GM12892 (cell line): ENCODE results near the gene PNO1.
A peak's percentile ranks its signal among the peaks of the same experiment; 100 is the strongest.

Source experiments
- DNase-seq: peaks from one replicate; pipeline ENCODE4 v3.0.0; 2011; ENCODE audit not compliant: insufficient read length
- FAIRE-seq: peaks from 2 replicates; lab custom pipeline; 2011; peaks lifted over from hg19 to GRCh38; lab: Jason Lieb, UNC
- POLR2A ChIP-seq: IDR thresholded peaks from 2 replicates; pipeline ENCODE4 v1.6.1; 2011; ENCODE audit warnings: low read depth, low read length, control low read depth
- POLR2AphosphoS5 ChIP-seq: IDR thresholded peaks from 2 replicates; pipeline ENCODE4 v1.6.1; 2011; ENCODE audit warnings: low read depth, low read length, control low read depth
- TAF1 ChIP-seq: IDR thresholded peaks from 2 replicates; pipeline ENCODE4 v1.6.1; 2011; ENCODE audit warnings: low read depth, mild to moderate bottlenecking, control low read depth, low read length, borderline replicate concordance

Gene PNO1

DNA sequence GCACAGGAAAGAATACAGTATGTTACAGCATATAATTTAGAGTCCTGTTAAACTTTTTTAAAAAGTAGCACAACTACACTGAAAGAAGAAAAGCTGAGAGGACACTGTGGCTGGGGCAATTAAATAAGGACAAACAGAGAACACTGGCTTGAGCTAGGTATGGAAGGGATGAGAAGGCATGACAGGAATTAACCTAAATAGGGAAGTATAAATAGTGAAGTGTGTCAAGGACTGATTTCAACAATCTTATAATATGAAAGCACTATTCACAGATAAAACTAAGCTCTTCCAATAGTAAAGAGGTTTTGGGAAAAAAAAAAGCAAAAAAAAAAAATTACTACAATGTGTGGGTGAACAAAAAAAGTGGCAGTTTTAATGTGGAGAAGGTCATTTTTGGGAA lies 49.1 kb downstream of the PNO1 start:
- FAIRE-seq (no peak), DNase-seq (no peak)
- TF ChIP-seq TAF1 (no peak), POLR2A (no peak), POLR2AphosphoS5 (no peak)

DNA sequence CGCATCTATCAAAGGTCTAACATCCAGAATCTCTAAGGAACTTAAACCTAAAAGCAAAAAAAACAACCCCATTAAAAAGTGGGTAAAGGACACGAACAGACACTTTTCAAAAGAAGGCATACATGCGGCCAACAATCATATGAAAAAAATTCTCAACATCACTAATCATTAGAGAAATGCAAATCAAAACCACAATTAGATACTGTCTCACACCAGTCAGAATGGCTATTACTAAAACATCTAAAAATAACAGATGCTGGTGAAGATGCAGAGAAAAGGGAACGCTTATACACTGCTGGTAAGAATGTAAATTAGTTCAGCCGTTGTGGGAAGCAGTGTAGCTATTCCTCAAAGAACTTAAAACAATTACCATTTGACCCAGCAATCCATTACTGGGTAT lies 56.7 kb downstream of the PNO1 start:
- no peak for TF ChIP-seq TAF1
- TF ChIP-seq POLR2A = no peak
- TF ChIP-seq POLR2AphosphoS5 = no peak
- FAIRE-seq = peak; percentile 83
- DNase-seq = no peak

DNA sequence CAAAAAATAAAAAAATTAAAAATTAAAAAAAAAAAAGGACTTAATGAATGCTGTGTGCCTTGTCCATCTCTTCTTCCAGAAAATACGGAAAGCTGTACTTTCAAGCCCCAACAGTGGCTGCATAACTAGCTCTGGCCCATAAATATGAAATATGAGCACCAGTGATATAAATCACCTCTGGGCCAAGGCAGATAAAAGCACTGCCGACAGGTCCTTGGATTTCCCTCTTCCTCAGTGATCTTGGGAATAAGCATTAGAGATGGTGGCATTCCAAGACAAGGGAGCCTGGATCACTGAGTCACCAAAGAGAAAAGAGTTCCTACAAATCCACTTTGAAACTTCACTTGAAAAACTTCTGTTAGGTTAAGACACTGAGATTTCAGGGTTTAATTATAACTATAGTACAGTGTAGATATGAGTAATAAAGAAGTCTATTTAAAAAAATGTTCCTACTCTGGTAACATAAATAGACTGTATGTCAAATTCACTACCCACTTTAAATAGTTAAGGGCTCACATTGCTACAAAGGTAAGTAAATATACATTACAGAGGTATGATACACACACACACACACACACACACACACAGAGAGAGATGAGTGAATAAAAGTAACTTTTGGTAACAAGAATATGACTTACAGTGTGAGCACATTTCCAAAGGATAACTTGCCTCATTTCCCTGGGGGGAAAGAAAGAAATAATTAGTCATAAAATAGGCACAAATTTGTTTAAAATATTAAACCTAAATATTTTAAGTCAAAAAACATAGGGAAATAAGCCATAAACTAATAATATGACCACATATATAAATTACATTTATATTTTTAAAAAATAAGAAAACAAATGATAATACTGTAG lies 59.0 kb downstream of the PNO1 start:
- TF ChIP-seq TAF1 (no peak), POLR2AphosphoS5 (no peak)
- FAIRE-seq (no peak), DNase-seq (no peak)

DNA sequence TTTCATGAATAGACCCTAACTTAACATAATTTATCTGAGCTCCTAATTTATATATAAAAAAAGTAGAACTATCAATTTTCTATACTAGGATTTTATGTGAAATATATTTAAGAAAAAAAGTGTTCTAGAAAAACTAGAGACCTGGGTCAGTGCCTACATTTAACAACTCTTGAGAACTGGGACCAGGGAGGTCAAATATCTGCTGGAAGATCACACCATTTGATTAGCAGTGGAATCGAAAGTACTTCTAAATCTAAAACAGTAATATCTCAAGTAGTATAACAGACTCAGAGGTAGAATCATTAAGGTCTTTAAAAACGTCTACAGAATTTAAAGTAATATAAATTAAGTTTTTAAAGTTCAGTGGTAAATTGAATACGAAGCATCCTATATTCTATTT lies 60.0 kb downstream of the PNO1 start:
- TF ChIP-seq TAF1 = no peak
- no peak for TF ChIP-seq POLR2A
- no peak for FAIRE-seq
- DNase-seq = no peak

DNA sequence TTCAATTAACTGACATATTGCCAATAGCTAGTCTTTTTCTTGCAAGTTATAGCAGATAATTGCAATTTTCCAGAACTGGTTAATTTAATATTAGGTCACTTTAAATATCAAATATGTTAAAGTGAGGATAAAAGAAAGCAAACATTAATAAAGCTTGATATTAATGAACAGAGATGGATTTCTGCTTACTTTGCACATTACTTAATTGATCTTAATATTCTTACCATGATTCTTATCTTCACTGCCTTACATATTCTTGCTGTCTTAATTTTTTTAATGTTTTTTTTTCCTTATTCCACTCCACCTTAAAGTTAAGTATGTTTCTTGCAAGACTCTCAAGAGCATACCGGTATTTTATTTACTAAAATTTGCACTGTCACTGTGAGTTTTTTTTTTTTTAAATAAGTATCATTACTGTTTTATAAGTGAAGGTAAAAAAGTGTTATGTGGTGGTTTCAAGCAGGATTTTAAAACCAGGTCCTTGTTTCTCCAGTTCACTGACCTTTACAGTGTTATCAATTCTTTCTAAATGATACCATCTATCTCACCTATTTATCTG lies 60.7 kb downstream of the PNO1 start:
- FAIRE-seq = no peak
- TF ChIP-seq POLR2A = no peak
- no peak for TF ChIP-seq TAF1
- no peak for TF ChIP-seq POLR2AphosphoS5
- no peak for DNase-seq

DNA sequence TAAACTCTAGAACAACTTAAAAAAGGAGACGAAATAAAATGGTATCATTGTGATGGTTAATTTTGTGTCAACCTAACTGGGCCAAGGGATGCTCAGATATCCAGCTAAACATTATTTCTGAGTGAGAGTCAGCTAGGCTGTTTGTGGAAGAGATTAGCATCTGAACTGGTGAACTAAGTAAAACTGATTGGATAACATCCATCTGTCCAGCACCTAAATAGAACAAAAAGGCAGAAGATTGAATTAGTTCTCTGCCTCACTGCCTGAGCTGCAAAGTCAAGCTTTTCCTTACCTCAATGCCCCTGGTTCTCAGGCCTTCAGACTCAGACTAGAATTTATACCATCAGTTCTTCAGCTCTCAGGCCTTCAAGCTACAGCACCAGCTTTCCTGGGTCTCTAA lies 64.6 kb downstream of the PNO1 start:
- TF ChIP-seq POLR2AphosphoS5 (no peak), POLR2A (no peak), TAF1 (no peak)
- DNase-seq = no peak
- FAIRE-seq = peak; percentile 80

DNA sequence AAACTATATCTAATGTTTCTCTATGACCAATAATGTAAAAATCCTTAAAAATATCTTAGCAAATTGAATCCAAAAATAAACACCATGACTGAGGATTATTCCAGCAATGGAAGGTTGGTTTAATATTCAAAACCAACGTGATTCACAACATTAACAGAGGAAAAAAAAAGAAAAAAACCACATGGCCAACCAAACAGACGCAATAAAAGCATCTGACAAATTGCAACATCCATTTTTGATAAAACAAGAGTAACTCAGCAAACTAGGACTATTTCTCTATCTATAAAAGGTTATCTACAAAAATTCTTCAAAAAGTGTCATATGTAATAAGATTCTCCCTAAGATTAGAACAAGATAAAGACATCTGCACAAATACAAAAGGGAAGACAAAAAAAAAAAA lies 65.7 kb downstream of the PNO1 start:
- FAIRE-seq (no peak), DNase-seq (no peak)
- no peak for TF ChIP-seq TAF1

DNA sequence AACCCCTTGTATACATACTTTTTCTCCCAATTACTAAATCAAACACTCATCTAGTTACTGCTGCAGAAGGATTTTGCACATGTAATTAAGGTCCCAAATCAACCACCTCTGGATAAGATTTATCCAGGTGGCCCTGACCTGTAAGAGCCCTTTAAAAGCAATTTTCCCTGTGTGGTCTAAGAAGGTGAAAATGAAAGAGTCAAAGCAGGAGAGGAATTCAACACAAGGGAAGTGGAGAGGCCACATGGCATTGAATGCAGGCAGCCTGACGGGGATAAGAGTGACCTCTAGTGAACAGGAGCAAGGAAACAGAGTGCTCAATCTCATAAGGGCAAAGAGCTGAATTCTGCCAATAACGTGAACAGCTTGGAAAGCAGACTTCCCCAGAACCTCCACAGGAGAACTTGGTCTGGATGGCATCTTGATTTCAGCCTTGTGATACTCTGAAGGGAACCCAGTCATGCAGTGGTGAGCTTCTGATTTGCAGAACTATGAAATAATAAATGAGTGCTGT lies 67.5 kb downstream of the PNO1 start:
- TF ChIP-seq POLR2A = no peak
- TF ChIP-seq TAF1 = no peak
- no peak for TF ChIP-seq POLR2AphosphoS5
- DNase-seq = no peak
- no peak for FAIRE-seq
